ENCODE data around the gene KLHL29.

- TF ChIP-seq REST (IDR thresholded peaks at IDR 0.05; ENCODE audit: unreplicated experiment) (no peak), CTCF (conservative IDR thresholded peaks at IDR 0.05; ENCODE audit: low read depth in 2 of 2) (no peak), POLR2AphosphoS5 (IDR thresholded peaks at IDR 0.05; ENCODE audit: low read depth) (no peak), EZH2 (IDR thresholded peaks at IDR 0.05; ENCODE audit: low read depth, unreplicated experiment) (no peak), ZNF331 (CRISPR knock-in tag; IDR thresholded peaks at IDR 0.05; ENCODE audit: low read depth) (no peak), EZH2phosphoT487 (IDR thresholded peaks at IDR 0.05; ENCODE audit: unreplicated experiment) (no peak), JUNB (IDR thresholded peaks at IDR 0.05; ENCODE audit: unreplicated experiment) (no peak), ETS1 (IDR thresholded peaks at IDR 0.05) (no peak), ZNF114 (CRISPR knock-in tag; IDR thresholded peaks at IDR 0.05) (no peak), CREB1 (CRISPR knock-in tag; IDR thresholded peaks at IDR 0.05; ENCODE audit: low read depth) (no peak), STAT1 (IDR thresholded peaks at IDR 0.05; ENCODE audit: unreplicated experiment) (no peak), ZNF462 (CRISPR knock-in tag; IDR thresholded peaks at IDR 0.05) (no peak)
Measured at GRCh38 chr2:23475473-23475872, 90.5 kb downstream of the KLHL29 start.
